ENCODE results near the gene CEACAM8. TPM values are rescaled to one million over a fixed set of nuclear protein-coding genes. Genes with fewer than 3 reads are reported as not detected.
"Not testable (repeated sequence)": the region's sequence is repeated elsewhere in the genome, so short reads cannot be mapped to it uniquely, and the experiment has no call there.

Gene CEACAM8
- not detected for polyA plus RNA-seq (2012; ENCODE audit: insufficient read depth, insufficient read length)

- no peak for DNase-seq (ENCODE audit: low read depth, low spot score)
Measured at GRCh38 chr19:42594617-42595489, at the start of gene CEACAM8. Gene CEACAM8, minus strand, starts transcription at chr19:42594924. Its CDS starts 96 bp downstream, at chr19:42594828.

GRCh38 chr19:42639324-42640092, 44.8 kb upstream of the CEACAM8 start:
- H3K4me3 ChIP-seq (ENCODE audit: low read length); DNase-seq (ENCODE audit: low read depth, low spot score): not testable (repeated sequence)

More at GRCh38 chr19:42594617-42595489, at the start of gene CEACAM8:
- H3K4me3 ChIP-seq (ENCODE audit: low read length): no peak within 1 kb of the TSS

GRCh38 chr19:42635233-42635539, 40.5 kb upstream of the CEACAM8 start:
- H3K4me3 ChIP-seq (ENCODE audit: low read length): no peak overlapping the region
- no peak for DNase-seq (ENCODE audit: low read depth, low spot score)

GRCh38 chr19:42634409-42635232, 39.9 kb upstream of the CEACAM8 start:
- no peak overlapping the region for H3K4me3 ChIP-seq (ENCODE audit: low read length)
- DNase-seq (ENCODE audit: low read depth, low spot score): peak; percentile 35

- H3K4me3 ChIP-seq (ENCODE audit: low read length): no peak overlapping the region
- DNase-seq (ENCODE audit: low read depth, low spot score): no peak
Measured at GRCh38 chr19:42629191-42629590, 34.5 kb upstream of the CEACAM8 start.

- no peak overlapping the region for H3K4me3 ChIP-seq (ENCODE audit: low read length)
- DNase-seq (ENCODE audit: low read depth, low spot score): no peak
Measured at GRCh38 chr19:42628411-42629140, 33.9 kb upstream of the CEACAM8 start.

- no peak for DNase-seq (ENCODE audit: low read depth, low spot score)
- no peak overlapping the region for H3K4me3 ChIP-seq (ENCODE audit: low read length)
Measured at GRCh38 chr19:42627916-42628315, 33.2 kb upstream of the CEACAM8 start.

GRCh38 chr19:42626181-42626580, 31.5 kb upstream of the CEACAM8 start:
- H3K4me3 ChIP-seq (ENCODE audit: low read length): no peak overlapping the region
- no peak for DNase-seq (ENCODE audit: low read depth, low spot score)

- DNase-seq (ENCODE audit: low read depth, low spot score): no peak
- H3K4me3 ChIP-seq (ENCODE audit: low read length): no peak overlapping the region
Measured at GRCh38 chr19:42619271-42619670, 24.5 kb upstream of the CEACAM8 start.

- DNase-seq (ENCODE audit: low read depth, low spot score): no peak
Measured at GRCh38 chr19:42613666-42614065, 18.9 kb upstream of the CEACAM8 start.

GRCh38 chr19:42610401-42610915, 15.7 kb upstream of the CEACAM8 start:
- not testable (repeated sequence) for H3K4me3 ChIP-seq (ENCODE audit: low read length); DNase-seq (ENCODE audit: low read depth, low spot score)

More at GRCh38 chr19:42613666-42614065, 18.9 kb upstream of the CEACAM8 start:
- H3K4me3 ChIP-seq (ENCODE audit: low read length): no peak overlapping the region

GRCh38 chr19:42606660-42607351, 12.1 kb upstream of the CEACAM8 start:
- H3K4me3 ChIP-seq (ENCODE audit: low read length): no peak overlapping the region

GRCh38 chr19:42601811-42602443, 7.2 kb upstream of the CEACAM8 start:
- peak; percentile 28 for DNase-seq (ENCODE audit: low read depth, low spot score)
- no peak overlapping the region for H3K4me3 ChIP-seq (ENCODE audit: low read length)

More at GRCh38 chr19:42606660-42607351, 12.1 kb upstream of the CEACAM8 start:
- DNase-seq (ENCODE audit: low read depth, low spot score): peak; percentile 33

GRCh38 chr19:42596391-42597072, 1.8 kb upstream of the CEACAM8 start:
- no peak for DNase-seq (ENCODE audit: low read depth, low spot score)

GRCh38 chr19:42595550-42596172, 937 bp upstream of the CEACAM8 start:
- no peak for DNase-seq (ENCODE audit: low read depth, low spot score)
- no peak overlapping the region for H3K4me3 ChIP-seq (ENCODE audit: low read length)

More at GRCh38 chr19:42596391-42597072, 1.8 kb upstream of the CEACAM8 start:
- H3K4me3 ChIP-seq (ENCODE audit: low read length): no peak overlapping the region

GRCh38 chr19:42589792-42590191, 4.9 kb downstream of the CEACAM8 start:
- H3K4me3 ChIP-seq (ENCODE audit: low read length): no peak overlapping the region
- no peak for DNase-seq (ENCODE audit: low read depth, low spot score)

All from Jurkat, Clone E6-1 (cell line).